HG03103 (cell line): ENCODE measurements around the gene SAMM50.

ENCODE experiments used
- ATAC-seq: cut with Tn5 transposase; IDR thresholded peaks from one replicate; pipeline ENCODE4 v1.9.1; 2021; ENCODE audit warnings: low read depth; ENCODE audit not compliant: unreplicated experiment

Gene SAMM50

DNA sequence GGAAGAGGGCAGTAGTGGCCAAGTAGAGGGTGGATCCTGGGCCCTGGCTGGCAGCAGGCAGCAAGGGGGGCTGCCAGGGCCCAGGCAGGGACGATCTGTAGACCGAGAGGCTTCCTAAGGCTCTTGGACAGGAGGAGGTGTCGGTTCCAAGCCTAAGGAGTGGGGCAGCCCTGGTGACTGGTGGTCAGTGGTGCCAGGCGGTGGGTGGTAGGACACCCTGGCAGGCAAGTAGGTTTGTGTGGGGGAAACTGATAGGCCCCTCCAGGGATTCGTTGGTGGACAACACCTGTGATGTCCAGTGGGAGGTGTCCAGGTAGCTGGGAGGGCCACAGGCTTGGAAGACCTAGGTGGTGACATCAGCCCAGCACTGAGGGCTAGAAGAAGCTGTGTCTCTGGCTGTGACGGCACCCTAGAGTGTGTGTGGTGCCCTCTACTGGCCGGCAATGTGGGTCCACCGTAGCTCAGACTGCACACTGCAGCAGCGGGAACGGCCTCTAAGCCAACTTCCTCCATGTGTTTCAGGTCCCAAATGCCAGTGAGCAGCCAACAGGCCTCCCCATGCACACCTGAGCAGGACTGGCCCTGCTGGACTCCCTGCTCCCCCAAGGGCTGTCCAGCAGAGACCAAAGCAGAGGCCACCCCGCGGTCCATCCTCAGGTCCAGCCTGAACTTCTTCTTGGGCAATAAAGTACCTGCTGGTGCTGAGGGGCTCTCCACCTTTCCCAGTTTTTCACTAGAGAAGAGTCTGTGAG is 9.4 kb upstream of the SAMM50 start:
- ATAC-seq: no peak

DNA sequence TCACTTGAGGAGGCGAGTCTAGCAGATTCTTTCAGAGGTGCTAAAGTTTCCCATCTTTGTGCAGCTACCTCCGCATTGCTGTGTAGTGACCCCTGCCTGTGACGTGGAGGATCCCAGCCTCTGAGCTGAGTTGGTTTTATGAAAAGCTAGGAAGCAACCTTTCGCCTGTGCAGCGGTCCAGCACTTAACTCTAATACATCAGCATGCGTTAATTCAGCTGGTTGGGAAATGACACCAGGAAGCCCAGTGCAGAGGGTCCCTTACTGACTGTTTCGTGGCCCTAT is 8.9 kb upstream of the SAMM50 start:
- ATAC-seq: no peak

DNA sequence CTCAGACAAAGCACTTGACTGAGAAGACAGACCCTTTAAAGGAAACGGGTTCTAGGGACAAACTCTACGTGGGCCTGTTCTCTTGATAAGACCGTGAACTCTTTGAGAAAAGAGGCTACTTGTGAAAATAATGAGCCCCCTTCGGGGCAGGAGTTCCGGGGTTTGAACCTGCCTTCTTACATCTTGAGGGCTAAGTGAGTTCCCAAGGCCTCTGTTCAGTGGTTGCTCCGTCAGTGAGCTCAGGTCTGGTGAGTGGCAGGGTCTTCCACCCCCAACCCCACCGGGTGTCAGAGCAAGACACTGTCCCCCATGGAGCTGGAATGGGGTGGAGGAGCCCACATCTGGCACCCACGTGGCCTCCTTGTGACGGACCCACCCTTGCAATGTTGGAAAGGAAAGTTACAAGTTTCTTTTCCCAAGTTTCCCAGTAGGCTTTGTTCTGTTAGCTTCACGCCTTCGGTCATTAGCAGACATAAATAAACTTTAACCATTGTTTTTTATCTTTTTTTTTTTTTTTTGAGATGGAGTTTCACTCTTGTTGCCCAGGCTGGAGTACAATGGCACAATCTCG is 6.3 kb upstream of the SAMM50 start:
- no peak for ATAC-seq

- no peak for ATAC-seq
Observed at GRCh38 chr22:43951391-43951790, 3.9 kb upstream of the SAMM50 start.

DNA sequence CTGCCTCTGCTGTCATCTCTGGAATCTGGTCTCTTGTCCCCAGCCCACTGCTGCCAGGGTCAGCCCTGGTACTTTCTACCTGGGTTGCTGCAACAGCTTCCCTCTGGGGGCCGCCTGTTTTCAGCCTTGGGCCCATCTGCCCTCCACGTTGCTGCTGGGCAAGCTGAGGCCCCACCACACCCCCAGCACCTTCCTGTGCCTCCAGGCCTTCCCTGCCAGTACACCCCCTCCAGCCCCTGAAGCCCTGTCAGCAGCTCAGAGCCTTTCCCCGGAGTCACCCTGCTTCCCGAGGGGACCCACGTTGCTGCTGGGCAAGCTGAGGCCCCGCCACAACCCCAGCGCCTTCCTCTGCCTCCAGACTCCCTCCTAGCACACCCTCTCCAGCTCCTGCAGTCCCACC is 3.3 kb upstream of the SAMM50 start:
- ATAC-seq: no peak

- ATAC-seq: no peak
Observed at GRCh38 chr22:43953988-43954785, 1.1 kb upstream of the SAMM50 start.

- no peak for ATAC-seq
Observed at GRCh38 chr22:43955883-43956782, 891 bp downstream of the SAMM50 start.

- ATAC-seq: no peak
Observed at GRCh38 chr22:43956805-43957463, 1.7 kb downstream of the SAMM50 start.

- no peak for ATAC-seq
Observed at GRCh38 chr22:43957871-43958270, 2.6 kb downstream of the SAMM50 start.

GRCh38 chr22:43964314-43964857 is 9.1 kb downstream of the SAMM50 start:
- ATAC-seq: no peak

DNA sequence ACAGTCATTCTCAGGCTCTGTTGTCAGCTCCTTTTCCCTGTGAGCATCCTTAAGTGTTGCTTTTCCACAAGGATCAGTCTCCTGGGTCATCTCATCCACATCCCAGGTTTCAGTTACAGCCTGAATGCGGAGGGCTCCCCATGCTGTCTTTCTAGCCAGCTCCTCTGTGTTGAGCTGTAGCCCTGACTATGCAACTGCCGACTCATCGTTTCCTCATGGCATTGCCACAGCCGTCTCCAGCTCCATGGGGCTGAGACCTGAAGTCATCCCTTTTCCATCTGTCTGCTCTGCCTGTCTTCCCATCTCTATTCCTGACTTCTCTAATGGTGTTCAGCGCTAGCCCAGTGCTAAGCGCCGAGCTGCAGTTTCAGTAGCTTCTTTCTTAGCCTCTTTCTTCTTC is 11.8 kb downstream of the SAMM50 start:
- ATAC-seq: no peak

DNA sequence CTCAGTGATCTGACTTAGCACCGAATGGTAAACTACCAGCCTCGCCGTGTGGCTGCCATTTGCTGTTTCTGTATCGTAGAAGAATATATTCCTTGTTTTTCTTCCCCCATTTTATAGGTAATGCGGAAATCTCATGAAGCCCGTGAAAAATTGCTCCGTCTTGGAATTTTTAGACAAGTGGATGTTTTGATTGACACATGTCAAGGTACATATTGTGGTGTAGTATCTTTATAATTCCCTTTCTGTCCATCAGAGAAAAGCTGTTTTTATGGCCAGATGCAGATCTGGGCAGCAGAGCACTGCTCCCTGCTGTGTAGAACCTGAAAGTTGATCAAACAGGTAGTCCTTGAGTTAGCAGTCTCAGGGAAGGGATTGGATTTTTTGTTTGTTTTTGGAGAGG is 13.4 kb downstream of the SAMM50 start:
- ATAC-seq: no peak

DNA sequence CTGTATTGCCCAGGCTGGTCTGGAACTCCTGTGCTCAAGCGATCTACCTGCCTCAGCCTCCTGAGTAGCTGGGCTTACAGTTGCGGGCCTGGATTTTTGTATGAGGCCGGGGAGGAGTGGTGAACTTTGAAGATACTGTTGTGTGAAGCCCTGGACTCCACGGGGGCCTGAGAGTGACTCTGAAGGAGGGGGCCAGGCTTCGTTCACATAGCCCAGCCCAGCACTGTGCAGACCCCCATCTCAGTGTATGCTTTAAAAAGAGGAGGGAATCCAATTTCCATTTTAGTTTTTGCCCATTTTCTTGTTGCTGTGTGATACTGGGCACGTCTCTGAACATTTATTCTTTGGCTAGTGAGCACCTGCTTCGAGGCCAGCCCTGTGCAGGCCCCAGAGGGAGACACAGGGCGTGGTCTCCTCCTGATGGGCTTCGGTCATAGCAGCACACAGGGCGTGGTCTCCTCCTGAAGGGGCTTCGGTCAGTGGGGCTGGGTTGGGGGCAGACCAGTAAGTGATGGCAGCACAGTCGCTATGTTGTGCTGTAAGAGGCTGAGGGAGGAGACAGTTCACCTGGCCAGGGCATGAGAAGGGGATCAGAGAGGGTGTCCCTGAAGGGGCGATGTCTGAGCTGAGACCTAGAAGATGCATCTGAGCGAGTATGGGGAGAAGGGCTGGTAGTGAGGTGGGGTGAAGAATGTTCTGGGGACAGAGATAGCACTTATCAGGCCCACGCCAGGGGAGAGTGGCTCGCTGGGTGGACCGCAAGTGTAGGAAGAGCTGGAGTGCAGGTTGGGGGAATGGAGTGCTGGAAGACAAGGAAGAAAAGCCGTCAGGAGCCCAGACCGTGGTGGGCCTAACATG is 14.0 kb downstream of the SAMM50 start:
- ATAC-seq: no peak

DNA sequence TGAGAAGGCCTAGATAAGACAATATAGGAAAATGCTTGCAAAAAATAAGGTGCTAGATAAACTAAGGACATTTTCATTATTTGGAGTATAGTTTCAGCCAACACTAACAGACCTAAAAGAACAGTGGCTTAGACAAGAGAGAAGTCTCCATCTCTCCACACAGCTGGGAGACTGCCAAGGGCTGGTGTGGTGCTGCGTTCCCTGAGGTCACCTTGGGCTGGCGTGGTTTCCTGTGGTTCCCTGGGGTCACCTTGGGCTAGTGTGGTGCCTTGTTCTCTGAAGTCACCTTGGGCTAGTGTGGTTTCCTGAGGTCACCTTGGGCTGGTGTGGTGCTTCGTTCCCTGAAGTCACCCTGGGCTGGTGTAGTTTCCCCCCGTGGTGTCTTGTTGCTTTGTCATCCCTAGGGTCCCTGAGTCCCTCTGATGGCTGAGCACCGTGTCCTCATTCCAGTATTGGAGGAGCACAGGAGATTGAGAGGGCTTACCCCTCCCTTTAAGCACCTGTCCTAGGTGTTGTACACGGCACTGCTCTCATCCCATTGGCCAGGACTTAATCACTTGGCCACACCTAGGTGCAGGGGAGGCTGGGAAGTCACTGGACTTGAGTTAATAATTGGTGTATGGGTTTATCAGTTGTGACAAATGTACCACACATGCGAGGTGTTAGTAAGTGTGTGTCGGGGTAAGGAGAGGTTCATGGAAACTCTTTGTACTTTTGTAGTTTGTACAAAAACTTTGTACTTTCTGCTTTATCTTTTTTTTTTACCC is 14.9 kb downstream of the SAMM50 start:
- no peak for ATAC-seq

DNA sequence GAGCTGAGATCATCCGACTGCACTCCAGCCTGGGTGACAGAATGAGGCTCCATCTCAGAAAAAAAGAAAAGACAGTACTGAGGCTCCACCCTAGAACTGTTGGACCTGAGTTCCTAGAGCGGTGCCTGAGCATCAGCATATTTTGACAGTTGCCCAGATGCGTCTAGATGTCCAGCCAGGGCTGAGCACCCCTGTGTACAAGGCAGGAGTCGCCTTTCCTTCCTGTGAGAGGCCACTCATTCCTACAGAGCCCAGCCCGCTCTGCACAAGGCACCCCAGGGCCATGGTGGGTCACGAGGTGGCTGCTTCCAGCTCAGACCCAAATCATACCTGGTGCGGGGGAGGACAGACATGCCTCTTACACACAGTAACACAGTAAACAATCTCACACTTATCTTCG is 15.9 kb downstream of the SAMM50 start:
- ATAC-seq: no peak

DNA sequence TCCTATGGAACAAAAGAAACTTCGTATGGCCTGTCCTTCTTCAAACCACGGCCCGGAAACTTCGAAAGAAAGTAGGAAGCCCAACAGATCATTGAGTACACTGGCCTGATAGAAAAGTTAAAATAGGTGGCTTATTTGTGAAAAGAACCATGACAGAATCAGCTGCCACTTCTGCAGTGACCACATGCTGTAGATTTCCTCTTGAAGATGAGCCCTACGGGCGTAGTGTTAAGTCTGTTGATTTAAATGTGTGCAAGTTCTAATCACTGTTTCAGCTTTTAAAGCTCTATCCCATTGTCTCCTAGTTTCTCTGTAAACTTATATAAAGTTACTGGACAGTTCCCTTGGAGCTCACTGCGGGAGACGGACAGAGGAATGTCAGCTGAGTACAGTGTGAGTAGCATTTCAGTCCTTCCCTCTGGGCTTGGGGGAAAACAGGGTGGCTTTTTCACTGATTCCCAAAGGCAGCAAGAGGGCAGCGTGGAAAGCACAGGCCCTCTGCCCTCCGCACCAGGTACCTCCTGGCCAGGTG is 17.8 kb downstream of the SAMM50 start:
- no peak for ATAC-seq

- no peak for ATAC-seq
Observed at GRCh38 chr22:43974028-43974545, 18.8 kb downstream of the SAMM50 start.

GRCh38 chr22:43975041-43975440 is 19.8 kb downstream of the SAMM50 start:
- no peak for ATAC-seq
